ENCODE measurements around the gene IFNL1. TPM values are rescaled to one million over a fixed set of nuclear protein-coding genes. Genes with fewer than 3 reads are reported as not detected.
A peak's percentile ranks its signal among the peaks of the same experiment; 100 is the strongest.
"Not testable (repeated sequence)": the region's sequence is repeated elsewhere in the genome, so short reads cannot be mapped to it uniquely, and the experiment has no call there.

IFNL1 gene
- total RNA-seq, 1 experiment from 2014 or later: not detected

- no peak for DNase-seq (ENCODE audit: low read depth)
These were observed 36.1 kb downstream of the IFNL1 start for GRCh38 chr19:39332293-39332692.

GRCh38 chr19:39332738-39333137, 36.5 kb downstream of the IFNL1 start:
- DNase-seq (ENCODE audit: low read depth): not testable (repeated sequence)

GRCh38 chr19:39333507-39333906, 37.3 kb downstream of the IFNL1 start:
- DNase-seq (ENCODE audit: low read depth): no peak

- no peak for DNase-seq (ENCODE audit: low read depth)
These were observed 38.3 kb downstream of the IFNL1 start for GRCh38 chr19:39334444-39334976.

GRCh38 chr19:39335168-39335548, 39.0 kb downstream of the IFNL1 start:
- DNase-seq (ENCODE audit: low read depth): no peak

- no peak for DNase-seq (ENCODE audit: low read depth)
These were observed 40.3 kb downstream of the IFNL1 start for GRCh38 chr19:39336483-39336882.

- no peak for DNase-seq (ENCODE audit: low read depth)
These were observed 43.5 kb downstream of the IFNL1 start for GRCh38 chr19:39339674-39340073.

GRCh38 chr19:39340156-39340555, 43.9 kb downstream of the IFNL1 start:
- DNase-seq (ENCODE audit: low read depth): not testable (repeated sequence)

- DNase-seq (ENCODE audit: low read depth): peak; percentile 45
These were observed 45.0 kb downstream of the IFNL1 start for GRCh38 chr19:39341129-39341718.

GRCh38 chr19:39341719-39342604, 45.8 kb downstream of the IFNL1 start, which contains the start of gene SAMD4B:
TSS of gene SAMD4B (plus strand) at chr19:39342421. CDS start at chr19:39356894, 14,473 bp downstream.
- DNase-seq (ENCODE audit: low read depth): peak; percentile 97

- DNase-seq (ENCODE audit: low read depth): no peak
These were observed 46.6 kb downstream of the IFNL1 start for GRCh38 chr19:39342647-39343305.

- DNase-seq (ENCODE audit: low read depth): no peak
These were observed 49.7 kb downstream of the IFNL1 start for GRCh38 chr19:39345956-39346355.

- no peak for DNase-seq (ENCODE audit: low read depth)
These were observed 51.3 kb downstream of the IFNL1 start for GRCh38 chr19:39347332-39348164.

Other genes with a start within 250 kb of the IFNL1 start
- gene ACP7, start 212.0 kb upstream of the IFNL1 start, total RNA-seq (2014; rRNA removed; shearing (Covaris generic)): 0.10 TPM in 1 of 2 replicates, not detected in the other
- 7.1 and 10.5 TPM in 2 replicates for gene PAK4, start 170.6 kb upstream of the IFNL1 start, total RNA-seq (2014; rRNA removed; shearing (Covaris generic))
- 0.10 and 0.12 TPM in 2 replicates for gene NCCRP1, start 99.4 kb upstream of the IFNL1 start, total RNA-seq (2014; rRNA removed; shearing (Covaris generic))
- not detected in 2 replicates for gene SYCN, start 92.1 kb upstream of the IFNL1 start, total RNA-seq (2014; rRNA removed; shearing (Covaris generic))
- gene IFNL3, start 51.4 kb upstream of the IFNL1 start, total RNA-seq (2014; rRNA removed; shearing (Covaris generic)): not detected in 2 replicates
- not detected in 2 replicates for gene IFNL4, start 47.6 kb upstream of the IFNL1 start, total RNA-seq (2014; rRNA removed; shearing (Covaris generic))
- not detected in 2 replicates for gene IFNL2, start 28.0 kb upstream of the IFNL1 start, total RNA-seq (2014; rRNA removed; shearing (Covaris generic))
- under 0.01 and 0.36 TPM in 2 replicates for gene LRFN1, start 24.5 kb downstream of the IFNL1 start, total RNA-seq (2014; rRNA removed; shearing (Covaris generic))
- 0.36 and 0.59 TPM in 2 replicates for gene GMFG, start 39.6 kb downstream of the IFNL1 start, total RNA-seq (2014; rRNA removed; shearing (Covaris generic))
- 41.5 and 48.8 TPM in 2 replicates for gene SAMD4B, start 46.0 kb downstream of the IFNL1 start, total RNA-seq (2014; rRNA removed; shearing (Covaris generic))
- 44.3 and 59.4 TPM in 2 replicates for gene PAF1, start 94.7 kb downstream of the IFNL1 start, total RNA-seq (2014; rRNA removed; shearing (Covaris generic))
- gene MED29, start 95.0 kb downstream of the IFNL1 start, total RNA-seq (2014; rRNA removed; shearing (Covaris generic)): 22.2 and 39.5 TPM in 2 replicates
- 2.9 and 6.4 TPM in 2 replicates for gene ZFP36, start 110.4 kb downstream of the IFNL1 start, total RNA-seq (2014; rRNA removed; shearing (Covaris generic))
- 4.8 and 13.0 TPM in 2 replicates for gene PLEKHG2, start 116.3 kb downstream of the IFNL1 start, total RNA-seq (2014; rRNA removed; shearing (Covaris generic))
- 107 and 123 TPM in 2 replicates for gene RPS16, start 139.5 kb downstream of the IFNL1 start, total RNA-seq (2014; rRNA removed; shearing (Covaris generic))
- 64.7 and 67.4 TPM in 2 replicates for gene SUPT5H, start 149.2 kb downstream of the IFNL1 start, total RNA-seq (2014; rRNA removed; shearing (Covaris generic))
- gene TIMM50, start 184.4 kb downstream of the IFNL1 start, total RNA-seq (2014; rRNA removed; shearing (Covaris generic)): 86.2 and 88.2 TPM in 2 replicates
- gene DLL3, start 202.5 kb downstream of the IFNL1 start, total RNA-seq (2014; rRNA removed; shearing (Covaris generic)): 0.72 and 1.5 TPM in 2 replicates
- not detected in 2 replicates for gene SELENOV, start 218.7 kb downstream of the IFNL1 start, total RNA-seq (2014; rRNA removed; shearing (Covaris generic))
- gene EID2B, start 236.4 kb downstream of the IFNL1 start, total RNA-seq (2014; rRNA removed; shearing (Covaris generic)): 5.3 and 8.8 TPM in 2 replicates
- gene EID2, start 243.8 kb downstream of the IFNL1 start, total RNA-seq (2014; rRNA removed; shearing (Covaris generic)): 17.1 and 19.0 TPM in 2 replicates